ENCODE measurements around the gene BTF3. TPM values are rescaled to one million over a fixed set of nuclear protein-coding genes. Genes with fewer than 3 reads are reported as not detected.
"Not testable (repeated sequence)": the region's sequence is repeated elsewhere in the genome, so short reads cannot be mapped to it uniquely, and the experiment has no call there.

The BTF3 gene
- total RNA-seq, 6 experiments from 2014 or later = 637 to 736 (median 692) TPM

DNA sequence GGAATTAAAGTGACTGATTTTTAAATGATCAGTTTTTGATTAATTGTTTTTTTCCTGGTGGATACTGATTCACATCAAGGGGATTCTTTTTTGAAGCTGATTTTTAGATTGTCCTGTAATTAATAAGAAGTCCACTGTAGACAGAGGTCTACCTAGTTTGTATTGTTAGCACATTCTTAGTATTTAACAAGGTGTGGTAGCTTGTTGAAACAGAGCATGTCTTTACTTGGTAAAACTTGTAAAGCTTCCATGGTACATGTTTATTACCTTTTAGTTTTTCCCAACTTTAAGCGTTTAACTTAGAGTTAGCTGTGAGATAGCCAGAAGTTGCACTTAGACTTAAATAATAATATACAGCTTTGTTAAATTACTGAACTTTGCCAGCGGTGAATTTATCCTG lies 1.5 kb downstream of the BTF3 start:
- no peak for DNase-seq
- Mint-ChIP-seq H3K36me3 (ENCODE audit: low read depth) (peaks cover 34% of the 10 kb centered on the region), H3K27ac (peak overlapping the region; percentile 99), H3K27me3 (ENCODE audit: insufficient read depth) (peaks cover 2% of the 10 kb centered on the region; the same call in 1 of the 2 replicates), H3K4me3 (peak overlapping the region; percentile 96), H3K4me1 (ENCODE audit: low read depth) (peaks cover 45% of the 10 kb centered on the region), H3K9me3 (no peaks in the 10 kb centered on the region)
- TF ChIP-seq, protein P1, sequence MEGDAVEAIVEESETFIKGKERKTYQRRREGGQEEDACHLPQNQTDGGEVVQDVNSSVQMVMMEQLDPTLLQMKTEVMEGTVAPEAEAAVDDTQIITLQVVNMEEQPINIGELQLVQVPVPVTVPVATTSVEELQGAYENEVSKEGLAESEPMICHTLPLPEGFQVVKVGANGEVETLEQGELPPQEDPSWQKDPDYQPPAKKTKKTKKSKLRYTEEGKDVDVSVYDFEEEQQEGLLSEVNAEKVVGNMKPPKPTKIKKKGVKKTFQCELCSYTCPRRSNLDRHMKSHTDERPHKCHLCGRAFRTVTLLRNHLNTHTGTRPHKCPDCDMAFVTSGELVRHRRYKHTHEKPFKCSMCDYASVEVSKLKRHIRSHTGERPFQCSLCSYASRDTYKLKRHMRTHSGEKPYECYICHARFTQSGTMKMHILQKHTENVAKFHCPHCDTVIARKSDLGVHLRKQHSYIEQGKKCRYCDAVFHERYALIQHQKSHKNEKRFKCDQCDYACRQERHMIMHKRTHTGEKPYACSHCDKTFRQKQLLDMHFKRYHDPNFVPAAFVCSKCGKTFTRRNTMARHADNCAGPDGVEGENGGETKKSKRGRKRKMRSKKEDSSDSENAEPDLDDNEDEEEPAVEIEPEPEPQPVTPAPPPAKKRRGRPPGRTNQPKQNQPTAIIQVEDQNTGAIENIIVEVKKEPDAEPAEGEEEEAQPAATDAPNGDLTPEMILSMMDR (IDR thresholded peaks at IDR 0.05) = no peak

DNA sequence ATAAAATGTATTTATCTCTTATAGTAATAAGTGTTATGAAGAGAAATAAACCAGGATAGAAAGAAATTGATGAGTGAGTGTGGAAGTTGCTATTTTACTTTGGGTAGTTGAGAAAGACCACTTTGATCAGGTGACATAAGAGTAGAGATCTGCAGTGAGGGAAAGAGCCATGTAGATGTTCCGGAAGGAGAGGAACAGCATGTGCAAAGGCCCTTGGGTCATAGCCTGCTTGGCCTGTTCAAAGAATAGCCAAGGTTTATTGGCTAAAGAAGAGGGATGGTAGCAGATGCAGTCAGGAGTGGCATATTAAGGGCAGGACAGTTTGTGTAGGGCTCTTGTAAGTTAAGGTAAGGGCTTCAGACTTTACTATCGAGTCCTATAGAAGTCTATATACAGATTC lies 3.2 kb downstream of the BTF3 start:
- H3K36me3 Mint-ChIP-seq (ENCODE audit: low read depth) = peaks cover 44% of the 10 kb centered on the region
- H3K4me1 Mint-ChIP-seq (ENCODE audit: low read depth) = peaks cover 45% of the 10 kb centered on the region
- TF ChIP-seq, protein P1 (IDR thresholded peaks at IDR 0.05) = no peak
- no peaks in the 10 kb centered on the region for H3K9me3 Mint-ChIP-seq
- peak overlapping the region; percentile 31; the same call in 1 of the 2 replicates for H3K27ac Mint-ChIP-seq
- H3K4me3 Mint-ChIP-seq = peak overlapping the region; percentile 96; the same call in 1 of the 2 replicates
- H3K27me3 Mint-ChIP-seq (ENCODE audit: insufficient read depth) = peaks cover 2% of the 10 kb centered on the region; the same call in 1 of the 2 replicates
- DNase-seq = no peak

DNA sequence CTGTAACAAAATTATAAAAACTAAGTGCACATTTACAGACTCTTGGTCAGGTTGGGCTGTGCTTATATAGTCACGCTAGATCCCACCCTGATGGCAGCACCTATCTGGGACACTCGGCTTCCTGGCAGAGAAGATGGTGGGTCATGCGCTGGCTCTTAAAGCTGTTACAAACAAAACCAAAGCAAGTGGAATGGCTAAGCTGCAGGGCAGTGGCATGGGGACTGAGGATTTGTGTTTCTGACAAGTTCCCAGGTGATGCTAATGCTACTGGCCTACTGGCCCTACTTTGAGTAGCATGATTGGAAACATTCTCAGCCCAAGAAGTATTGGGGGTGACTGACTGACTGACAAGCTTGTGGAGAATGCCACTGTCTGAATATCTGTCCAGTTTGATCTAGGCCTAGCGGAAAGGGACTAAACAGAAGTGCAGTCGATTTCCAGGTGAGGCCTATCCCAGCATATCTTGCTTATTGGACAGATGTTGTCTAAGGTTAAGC lies 8.3 kb downstream of the BTF3 start:
- TF ChIP-seq, protein P1 (IDR thresholded peaks at IDR 0.05) = no peak
- no peak for DNase-seq
- Mint-ChIP-seq H3K4me1 (ENCODE audit: low read depth) (peaks cover 5% of the 10 kb centered on the region), H3K27ac (no peak overlapping the region), H3K27me3 (ENCODE audit: insufficient read depth) (no peaks in the 10 kb centered on the region), H3K36me3 (ENCODE audit: low read depth) (peaks cover 26% of the 10 kb centered on the region), H3K9me3 (no peaks in the 10 kb centered on the region), H3K4me3 (no peak overlapping the region)

DNA sequence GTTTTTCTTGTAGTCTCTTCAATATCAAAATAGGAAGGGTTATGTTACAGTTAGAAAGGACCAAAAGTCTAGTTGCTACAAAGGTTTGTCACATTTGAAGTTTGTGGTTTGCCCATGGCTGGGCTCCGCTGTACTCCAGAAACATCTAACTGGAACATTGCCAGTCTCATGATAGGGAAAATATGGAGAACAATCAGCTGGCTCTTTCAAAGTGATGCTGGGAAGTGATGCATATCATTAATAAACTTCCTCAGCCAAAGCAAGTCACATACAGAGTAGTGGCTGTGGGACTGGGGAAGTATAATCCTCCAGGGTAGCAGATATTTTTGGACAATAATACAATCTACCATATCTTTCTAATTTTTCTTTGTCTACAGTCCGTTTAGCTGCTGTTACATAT lies 8.8 kb downstream of the BTF3 start:
- no peaks in the 10 kb centered on the region for H3K27me3 Mint-ChIP-seq (ENCODE audit: insufficient read depth)
- 0 out of 2 replicates have a peak, but pooled peaks cover 4% of the 10 kb centered on the region for H3K4me1 Mint-ChIP-seq (ENCODE audit: low read depth)
- no peak overlapping the region for H3K4me3 Mint-ChIP-seq
- peaks cover 24% of the 10 kb centered on the region for H3K36me3 Mint-ChIP-seq (ENCODE audit: low read depth)
- H3K9me3 Mint-ChIP-seq = no peaks in the 10 kb centered on the region
- H3K27ac Mint-ChIP-seq = no peak overlapping the region
- no peak for DNase-seq
- TF ChIP-seq, protein P1 (IDR thresholded peaks at IDR 0.05) = no peak

DNA sequence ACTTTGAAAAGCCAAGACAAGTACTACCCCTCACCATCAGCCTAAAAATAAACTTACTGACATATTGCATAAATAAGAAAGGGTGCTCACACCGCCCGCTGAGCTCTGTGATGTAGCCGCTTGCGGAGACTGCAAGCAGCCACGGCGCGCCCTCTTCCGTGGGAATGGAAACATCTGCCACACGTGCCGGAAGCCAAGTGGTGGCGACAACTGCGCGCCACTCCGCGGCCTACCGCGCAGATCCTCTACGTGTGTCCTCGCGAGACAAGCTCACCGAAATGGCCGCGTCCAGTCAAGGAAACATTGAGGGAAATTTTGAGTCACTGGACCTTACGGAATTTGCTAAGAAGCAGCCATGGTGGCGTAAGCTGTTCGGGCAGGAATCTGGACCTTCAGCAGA lies 10.3 kb downstream of the BTF3 start:
- not testable (repeated sequence) for H3K9me3 Mint-ChIP-seq; H3K27ac Mint-ChIP-seq; H3K27me3 Mint-ChIP-seq (ENCODE audit: insufficient read depth); H3K4me1 Mint-ChIP-seq (ENCODE audit: low read depth); DNase-seq; H3K4me3 Mint-ChIP-seq
- peaks cover 19% of the 10 kb centered on the region for H3K36me3 Mint-ChIP-seq (ENCODE audit: low read depth)

DNA sequence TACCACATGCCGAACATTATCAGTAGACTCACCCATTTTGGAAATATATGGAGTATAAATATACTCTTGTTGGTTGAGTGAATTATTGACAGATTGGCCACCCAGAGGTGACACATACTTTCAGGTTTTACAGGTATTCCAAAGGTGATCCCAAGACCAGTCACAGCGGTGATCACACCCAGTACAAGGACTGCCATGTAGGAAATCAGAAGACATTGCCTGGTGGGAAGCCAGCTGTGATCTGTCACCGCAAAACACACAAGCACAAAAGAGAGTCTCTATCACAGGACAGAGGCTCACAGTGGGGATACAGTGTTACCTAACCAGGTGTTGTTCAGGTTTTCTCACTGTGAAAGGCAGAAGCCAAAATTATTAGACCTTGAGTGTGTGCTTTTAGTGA lies 15.8 kb downstream of the BTF3 start:
- H3K4me3 Mint-ChIP-seq = no peak overlapping the region
- H3K27ac Mint-ChIP-seq = no peak overlapping the region
- TF ChIP-seq, protein P1 (IDR thresholded peaks at IDR 0.05) = no peak
- no peak for DNase-seq
- no peaks in the 10 kb centered on the region for H3K9me3 Mint-ChIP-seq
- no peaks in the 10 kb centered on the region for H3K4me1 Mint-ChIP-seq (ENCODE audit: low read depth)
- 0 out of 2 replicates have a peak, but pooled peaks cover under 1% of the 10 kb centered on the region for H3K36me3 Mint-ChIP-seq (ENCODE audit: low read depth)
- peaks cover 3% of the 10 kb centered on the region; the same call in 1 of the 2 replicates for H3K27me3 Mint-ChIP-seq (ENCODE audit: insufficient read depth)
